MCF 10A (cell line): ENCODE data around the gene NAPSA. TPM values are rescaled to one million over a fixed set of nuclear protein-coding genes. Genes with fewer than 3 reads are reported as not detected.

Source experiments
- BruUV-seq: library from RNA; stranded (reverse); fragments of 400-500 nt; replicated peaks from 2 replicates; lab custom pipeline; 2021; lab: Mats Ljungman, UMichigan
- CTCF ChIA-PET: fragments of 300-600 bp; sonication (Branson Sonifier 250); formaldehyde crosslinking; extraction: SDS; loops from one replicate; lab custom pipeline; 2021; ENCODE audit warnings: antibody characterized with exemption, inconsistent platforms; lab: Yijun Ruan, JAX
- POLR2A ChIA-PET: fragments of 300-600, 350-650 bp; sonication (Branson Sonifier 250); formaldehyde crosslinking; extraction: SDS; loops from one replicate; lab custom pipeline; 2020; ENCODE audit warnings: antibody characterized with exemption, inconsistent platforms; lab: Yijun Ruan, JAX
- DNase-seq: peaks from one replicate; pipeline ENCODE4 v3.0.0-alpha.2; 2018; ENCODE audit not compliant: unreplicated experiment
- H3K27ac Mint-ChIP-seq: one replicate; pipeline ENCODE4 v1.8.0; 2022; ENCODE audit warnings: mild to moderate bottlenecking, low read depth, mixed read lengths; ENCODE audit not compliant: unreplicated experiment
- H3K27me3 Mint-ChIP-seq: one replicate; pipeline ENCODE4 v1.8.0; 2022; ENCODE audit warnings: mixed read lengths; ENCODE audit not compliant: insufficient read depth, unreplicated experiment
- H3K36me3 Mint-ChIP-seq: one replicate; pipeline ENCODE4 v1.8.0; 2022; ENCODE audit warnings: mild to moderate bottlenecking, moderate library complexity, mixed read lengths; ENCODE audit not compliant: insufficient read depth, unreplicated experiment
- H3K4me1 Mint-ChIP-seq: one replicate; pipeline ENCODE4 v1.8.0; 2022; ENCODE audit warnings: mixed read lengths; ENCODE audit not compliant: insufficient read depth, unreplicated experiment
- H3K4me3 Mint-ChIP-seq: one replicate; pipeline ENCODE4 v1.8.0; 2022; ENCODE audit warnings: mild to moderate bottlenecking, moderate library complexity, mixed read lengths; ENCODE audit not compliant: unreplicated experiment
- H3K9me3 Mint-ChIP-seq: one replicate; pipeline ENCODE4 v1.8.0; 2022; ENCODE audit warnings: mixed read lengths; ENCODE audit not compliant: unreplicated experiment
- CTCF ChIP-seq: fragments of 200-600 bp; IDR thresholded peaks from one replicate; pipeline ENCODE4 v1.8.0; 2022; ENCODE audit warnings: antibody characterized with exemption, mild to moderate bottlenecking; ENCODE audit not compliant: unreplicated experiment
- intact Hi-C: fragments of 100-400 bp; cut with micrococcal nuclease; formaldehyde crosslinking; loops from 2 replicates; pipeline ENCODE4 v1.14.1; 2022
- total RNA-seq: library from RNA; stranded (reverse); gene quantifications from 2 replicates; pipeline ENCODE4 v1.2.3, GENCODE V29; 2022

The NAPSA gene
- total RNA-seq, 1 experiment from 2014 or later: 0.51 TPM

- no peak for DNase-seq
- Mint-ChIP-seq H3K9me3 (peaks cover 39% of the 10 kb centered on the region), H3K27me3 (peaks cover 17% of the 10 kb centered on the region), H3K27ac (no peak overlapping the region), H3K4me1 (no peaks in the 10 kb centered on the region), H3K36me3 (no peaks in the 10 kb centered on the region), H3K4me3 (no peak overlapping the region)
- no peak for TF ChIP-seq CTCF
- ChIA-PET CTCF (no interaction called here), POLR2A (no interaction called here)
- BruUV-seq: no TSS peak
- intact Hi-C loops: no loop called here
These were observed 42.3 kb downstream of the NAPSA start for GRCh38 chr19:50322931-50323781.

- POLR2A ChIA-PET: no interaction called here
- Mint-ChIP-seq H3K27me3 (peaks cover 8% of the 10 kb centered on the region), H3K9me3 (peaks cover 31% of the 10 kb centered on the region), H3K4me3 (no peak overlapping the region), H3K36me3 (no peaks in the 10 kb centered on the region), H3K27ac (no peak overlapping the region), H3K4me1 (no peaks in the 10 kb centered on the region)
- CTCF ChIA-PET: no interaction called here
- TF ChIP-seq CTCF: no peak
- no peak for DNase-seq
- intact Hi-C loops: no loop called here
- BruUV-seq: no TSS peak
These were observed 43.2 kb downstream of the NAPSA start for GRCh38 chr19:50322234-50322633.

- POLR2A ChIA-PET: no interaction called here
- TF ChIP-seq CTCF: no peak
- H3K9me3 Mint-ChIP-seq: peaks cover 27% of the 10 kb centered on the region
- CTCF ChIA-PET: no interaction called here
- H3K4me1 Mint-ChIP-seq: no peaks in the 10 kb centered on the region
- intact Hi-C loops: no loop called here
- peaks cover 4% of the 10 kb centered on the region for H3K27me3 Mint-ChIP-seq
- no peak overlapping the region for H3K27ac Mint-ChIP-seq
- DNase-seq: no peak
- no peak overlapping the region for H3K4me3 Mint-ChIP-seq
- no peaks in the 10 kb centered on the region for H3K36me3 Mint-ChIP-seq
- no TSS peak for BruUV-seq
These were observed 43.6 kb downstream of the NAPSA start for GRCh38 chr19:50321831-50322230.

GRCh38 chr19:50320596-50320995, 44.8 kb downstream of the NAPSA start:
- no peaks in the 10 kb centered on the region for H3K4me1 Mint-ChIP-seq
- H3K9me3 Mint-ChIP-seq: peaks cover 26% of the 10 kb centered on the region
- CTCF ChIA-PET: interaction anchor here (0.5 kb wide), 1 partner anchor 246 kb away, joined by 3 read pairs; no protein-coding TSS in a partner anchor
- H3K4me3 Mint-ChIP-seq: no peak overlapping the region
- intact Hi-C loops: no loop called here
- H3K27ac Mint-ChIP-seq: no peak overlapping the region
- H3K27me3 Mint-ChIP-seq: peaks cover 6% of the 10 kb centered on the region
- H3K36me3 Mint-ChIP-seq: no peaks in the 10 kb centered on the region
- no peak for DNase-seq
- no peak for TF ChIP-seq CTCF
- no TSS peak for BruUV-seq
- POLR2A ChIA-PET: interaction anchor here (1.0 kb wide), 1 partner anchor 79 kb away, joined by 3 read pairs; no protein-coding TSS in a partner anchor
